Stimulated activated CD8-positive, alpha-beta memory T cell treated with anti-CD3 and anti-CD28 coated beads, Interleukin-12 subunit alpha, Interleukin-12 subunit beta, amount 100 ng/mL, for 24 hours (primary cell): ENCODE measurements around the gene CFAP97D2.

Experiments
- DNase-seq: peaks from one replicate; pipeline ENCODE4 v3.0.0-alpha.2; 2020; ENCODE audit errors: extremely low read depth

Gene CFAP97D2

DNA sequence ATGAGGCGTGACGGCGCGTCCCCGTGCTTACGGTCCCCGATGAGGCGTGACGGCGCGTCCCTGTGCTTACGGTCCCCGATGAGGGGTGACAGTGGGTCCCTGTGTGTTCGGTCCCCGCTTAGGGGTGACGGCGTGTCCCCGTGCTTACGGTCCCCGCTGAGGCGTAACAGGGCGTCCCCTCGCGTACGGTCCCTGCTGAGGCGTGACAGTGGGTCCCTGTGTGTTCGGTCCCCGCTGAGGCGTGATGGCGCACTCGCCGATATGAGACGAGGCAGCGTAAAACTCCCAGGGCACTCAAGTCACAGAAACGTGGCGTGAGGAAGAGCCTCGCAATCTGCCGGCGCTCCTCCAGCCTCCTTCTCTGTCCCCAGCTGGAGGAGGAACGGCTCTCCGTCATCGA is 20.9 kb downstream of the CFAP97D2 start:
- DNase-seq: no peak

DNA sequence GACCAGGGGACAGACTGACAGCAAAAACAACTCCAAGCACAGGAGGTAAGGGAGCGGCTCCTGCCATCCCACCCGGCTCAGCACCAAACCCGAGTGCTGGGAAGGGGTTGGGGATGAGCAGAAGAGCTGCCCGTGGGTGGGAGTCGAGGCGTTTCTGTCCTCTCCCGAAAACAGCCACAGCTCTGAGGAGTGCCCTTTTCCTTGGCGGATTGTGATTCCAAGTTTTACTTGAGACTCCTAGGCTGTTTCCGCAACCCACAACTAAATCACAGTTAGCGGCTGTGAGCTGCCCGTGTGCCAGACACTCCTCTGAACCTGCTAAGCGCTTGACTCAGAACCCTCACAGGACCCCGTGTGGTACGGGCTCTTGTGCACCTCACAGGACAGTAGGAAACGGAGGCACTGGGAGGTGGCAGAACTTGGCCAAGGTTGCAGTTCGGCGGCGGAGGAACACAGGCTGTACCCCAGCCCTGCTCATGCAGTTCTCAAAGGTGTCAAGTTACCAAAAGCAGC is 21.4 kb downstream of the CFAP97D2 start:
- no peak for DNase-seq

DNA sequence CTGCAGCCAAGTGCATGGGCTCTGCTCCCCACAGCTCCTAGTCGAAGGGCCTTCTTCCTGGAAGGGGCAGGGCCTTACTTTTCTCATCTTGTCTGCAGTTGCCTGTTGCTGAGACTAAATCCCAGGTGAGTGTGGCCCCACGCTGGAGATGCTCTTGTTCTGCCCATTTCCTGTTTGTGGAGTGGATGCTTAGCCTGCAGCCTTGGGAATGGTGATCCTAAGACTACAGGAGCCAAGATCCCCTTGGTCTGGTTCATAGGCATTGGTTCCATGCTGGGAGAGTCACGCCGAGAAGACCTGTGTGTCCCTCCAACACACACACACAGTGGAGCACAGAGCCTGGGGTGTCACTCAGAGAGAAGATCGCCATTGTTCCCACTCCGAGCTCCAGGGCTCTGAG is 23.5 kb downstream of the CFAP97D2 start:
- DNase-seq: no peak

DNA sequence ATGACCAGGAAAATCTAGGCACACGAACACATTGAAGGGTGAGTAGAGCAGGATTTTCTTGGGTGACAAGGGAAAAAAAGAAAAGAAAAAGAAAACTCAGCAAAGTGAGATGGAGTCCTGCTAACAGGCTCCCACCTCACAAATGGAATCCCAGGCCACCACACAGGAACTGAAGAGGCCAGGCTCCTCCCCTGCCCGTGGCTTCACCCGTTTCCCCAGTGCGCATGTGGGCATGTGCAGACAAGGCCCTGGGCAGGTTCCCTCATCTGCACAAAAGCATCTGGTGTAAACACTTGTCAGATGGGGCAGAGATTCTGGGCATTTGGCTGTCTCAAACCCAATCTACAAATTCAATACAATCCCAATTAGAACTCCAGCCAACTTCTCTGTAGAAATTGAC is 24.5 kb downstream of the CFAP97D2 start:
- no peak for DNase-seq

DNA sequence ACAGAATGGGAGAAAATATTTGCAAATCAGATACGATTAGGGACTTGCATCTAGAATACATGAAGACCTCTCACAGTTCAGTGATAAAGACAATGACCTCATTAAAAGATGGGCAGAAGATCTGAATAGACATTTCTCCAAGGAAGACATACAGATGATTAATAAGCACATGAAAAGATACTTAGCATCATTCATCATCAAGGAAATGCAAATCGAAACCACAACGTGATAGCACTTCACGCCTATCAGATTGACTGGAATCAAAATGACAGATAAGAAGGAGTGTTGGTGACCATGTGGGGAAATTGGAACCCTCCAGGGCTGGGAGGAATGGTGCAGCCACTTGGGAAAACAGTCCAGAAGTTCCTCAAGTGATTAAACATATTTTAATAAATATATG is 25.8 kb downstream of the CFAP97D2 start:
- DNase-seq: no peak

DNA sequence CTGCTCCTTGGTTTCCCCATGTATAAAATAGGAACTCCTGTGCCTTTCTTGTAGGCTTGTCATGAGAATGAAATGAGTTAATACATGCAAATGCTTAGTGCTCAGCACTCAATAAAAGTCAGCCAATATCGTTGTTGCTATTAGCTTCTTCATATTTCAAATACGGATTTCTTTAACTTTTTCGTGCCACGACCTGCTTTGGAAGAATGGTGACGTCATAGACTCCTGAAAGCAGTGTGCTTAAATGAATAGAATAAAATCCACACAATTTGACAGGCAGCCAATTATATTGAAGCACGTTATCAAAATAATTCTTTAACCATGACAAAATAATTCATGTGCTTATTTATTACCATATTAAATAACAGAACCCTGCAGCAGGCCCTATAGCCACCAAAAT is 29.1 kb downstream of the CFAP97D2 start:
- no peak for DNase-seq

DNA sequence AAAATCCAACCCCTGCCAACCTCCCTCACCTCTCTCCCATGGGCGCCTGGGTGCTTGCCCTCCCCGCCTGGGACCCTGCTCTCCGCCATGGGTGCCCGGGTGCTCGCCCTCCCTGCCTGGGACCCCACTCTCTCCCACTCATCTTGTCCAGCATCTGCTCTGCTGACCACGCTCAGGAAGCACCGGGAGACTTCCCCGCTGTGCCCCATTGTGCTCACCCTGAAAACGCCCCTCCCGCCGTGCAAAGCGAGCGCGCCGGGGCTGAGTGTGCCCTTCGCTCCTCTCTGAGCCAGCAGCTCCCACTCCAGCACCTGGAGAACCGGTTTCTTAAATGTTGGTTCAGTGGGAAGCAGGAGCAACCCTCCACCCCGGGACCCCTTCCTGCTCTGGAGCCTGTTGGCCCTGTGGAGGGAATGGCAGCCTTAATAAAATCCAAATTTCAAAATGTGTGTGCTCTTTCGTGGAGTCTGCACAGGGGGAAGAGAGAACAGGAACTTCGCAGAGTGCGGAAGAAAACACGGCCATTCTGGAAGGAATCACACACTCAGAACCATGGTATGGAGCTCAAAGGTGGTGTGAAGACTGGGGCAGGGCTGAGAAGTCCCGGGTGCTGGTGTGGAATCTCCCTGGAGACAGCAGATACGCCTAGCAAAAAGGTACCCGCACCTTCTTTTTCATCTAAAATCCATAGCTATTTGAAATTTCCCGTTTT is 32.5 kb downstream of the CFAP97D2 start:
- DNase-seq: no peak

DNA sequence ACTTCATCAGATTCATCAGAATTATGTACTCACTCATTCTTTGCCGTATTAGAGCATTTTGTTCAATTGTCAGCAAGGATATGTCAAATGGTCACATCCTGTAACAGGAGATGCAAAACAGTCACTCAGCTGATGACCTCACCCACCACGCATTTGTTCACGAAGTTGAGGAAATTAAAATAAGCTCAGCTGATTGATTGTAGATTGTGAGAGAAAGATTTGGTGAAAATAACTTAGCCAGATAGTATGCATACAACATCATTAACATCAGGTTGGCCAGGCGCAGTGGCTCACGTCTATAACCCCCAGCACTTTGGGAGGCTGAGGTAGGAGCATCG is 33.1 kb downstream of the CFAP97D2 start:
- no peak for DNase-seq

DNA sequence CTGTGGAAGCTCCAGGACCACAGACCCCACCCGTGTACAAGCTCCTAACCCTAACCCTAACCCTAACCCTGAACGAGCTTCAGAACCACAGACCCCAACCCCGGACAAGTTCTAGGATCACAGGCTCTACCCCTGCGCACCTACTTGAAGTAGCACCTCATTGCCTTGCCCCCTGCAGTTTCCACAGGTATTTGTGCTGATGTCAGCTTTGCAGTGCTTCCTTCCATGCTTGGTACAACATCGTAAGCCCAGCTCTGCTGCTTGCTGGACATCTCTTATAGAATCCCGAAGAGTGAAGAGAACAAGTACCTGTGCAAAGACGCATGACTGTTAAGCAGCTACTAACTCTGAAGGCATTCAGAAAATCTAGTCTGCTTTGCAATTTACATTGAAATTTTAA is 34.9 kb downstream of the CFAP97D2 start:
- no peak for DNase-seq

DNA sequence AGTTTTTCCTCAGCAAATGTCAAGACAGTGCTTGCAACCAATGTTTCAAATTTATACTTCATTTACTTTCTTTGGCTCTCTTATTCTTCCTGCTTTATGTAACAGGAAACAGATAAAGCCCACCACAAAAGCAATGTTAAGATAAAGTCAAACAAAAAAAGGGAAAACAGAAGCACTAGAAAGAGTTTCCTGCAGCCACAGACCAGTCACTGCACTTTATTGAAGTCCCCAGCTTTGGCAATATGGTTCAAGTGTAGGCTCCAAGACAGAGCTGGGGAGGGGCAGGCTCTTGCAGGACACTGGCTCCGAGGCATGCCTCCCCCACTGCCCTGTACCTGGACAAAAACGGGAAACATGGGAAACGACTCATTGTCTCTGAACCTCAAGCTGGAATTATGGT is 40.3 kb downstream of the CFAP97D2 start:
- DNase-seq: no peak

DNA sequence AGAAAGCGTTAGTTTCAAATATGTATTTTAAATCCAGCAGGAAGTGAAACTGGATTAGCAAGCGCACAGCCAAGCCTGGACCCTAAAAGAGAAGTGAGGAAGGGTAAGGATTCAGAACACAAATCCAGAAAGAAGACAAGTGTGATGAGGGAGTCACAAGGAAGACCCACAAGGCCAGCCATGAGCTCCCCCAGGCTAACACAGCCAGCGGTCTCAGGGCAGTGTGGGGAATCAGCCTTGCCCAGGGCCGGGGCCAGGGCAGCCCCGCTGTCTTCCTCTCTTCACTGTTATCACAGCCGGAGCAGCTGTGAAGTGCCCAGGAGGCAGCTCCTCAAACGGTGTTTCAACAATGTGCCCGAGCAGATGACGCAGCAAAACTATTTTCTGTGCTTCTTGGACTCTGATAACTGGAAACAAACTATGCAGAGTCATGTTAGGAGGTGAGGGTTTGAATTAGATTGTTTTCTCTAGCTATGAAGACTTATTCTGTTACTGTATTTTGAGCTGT is 43.5 kb downstream of the CFAP97D2 start:
- no peak for DNase-seq

DNA sequence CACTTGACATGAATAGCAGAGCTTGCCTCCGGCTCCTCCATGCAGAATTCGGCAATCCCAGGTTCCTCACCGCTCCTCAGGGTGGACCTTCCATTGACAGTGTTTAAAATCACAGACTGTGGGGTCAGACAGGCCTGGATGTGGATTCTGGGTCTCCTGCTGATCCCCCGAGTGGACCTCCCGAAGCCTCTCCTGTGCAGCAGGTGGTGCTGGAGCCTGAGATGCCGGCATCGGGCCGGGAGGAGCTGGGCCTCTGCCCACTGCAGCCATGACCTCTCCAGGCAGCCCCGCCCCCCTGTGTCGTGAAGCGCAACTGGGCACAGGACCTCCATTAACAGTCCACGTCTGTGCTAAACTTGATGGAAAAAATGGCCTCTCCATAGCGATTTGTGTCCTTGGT is 45.1 kb downstream of the CFAP97D2 start:
- DNase-seq: no peak

DNA sequence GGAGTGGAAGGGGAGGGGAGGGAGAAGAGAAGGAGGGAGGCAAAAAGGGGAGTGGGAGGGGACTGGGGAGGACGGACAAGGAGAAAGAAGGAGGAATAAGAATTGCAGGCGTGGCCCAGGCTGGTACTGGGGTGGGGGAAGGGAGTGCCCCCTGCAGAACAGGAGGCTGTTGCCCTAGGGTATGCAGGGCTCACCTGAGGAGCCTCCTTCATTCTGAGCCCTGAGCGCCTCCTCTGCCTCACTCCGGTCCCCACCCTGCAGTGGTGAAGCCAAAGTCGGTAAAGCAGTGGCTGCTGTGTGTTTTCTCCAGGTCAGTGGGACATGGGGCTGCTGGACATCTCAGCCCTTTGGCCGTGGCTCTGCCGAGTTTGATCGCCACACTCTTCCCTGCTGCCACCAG is 46.6 kb downstream of the CFAP97D2 start:
- no peak for DNase-seq

DNA sequence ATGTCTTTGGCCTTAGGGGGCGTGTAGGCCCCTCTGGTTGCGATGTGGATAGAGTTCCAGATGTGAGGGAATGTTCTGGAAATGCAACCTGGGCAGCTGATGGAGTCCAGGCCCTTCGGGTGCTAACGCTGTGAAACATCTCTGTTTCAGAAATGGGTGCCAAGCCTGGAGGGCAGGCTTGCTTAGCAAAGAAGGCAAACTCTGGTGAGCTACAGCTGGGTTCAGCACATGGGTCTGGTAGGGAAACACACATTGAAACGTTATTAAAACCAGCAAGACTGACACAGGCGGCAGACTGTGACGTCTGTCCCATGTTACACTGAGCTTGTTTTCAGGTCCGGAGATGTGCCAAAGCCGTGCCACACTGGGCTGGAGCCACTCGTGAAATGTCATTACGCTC is 47.0 kb downstream of the CFAP97D2 start:
- DNase-seq: no peak

DNA sequence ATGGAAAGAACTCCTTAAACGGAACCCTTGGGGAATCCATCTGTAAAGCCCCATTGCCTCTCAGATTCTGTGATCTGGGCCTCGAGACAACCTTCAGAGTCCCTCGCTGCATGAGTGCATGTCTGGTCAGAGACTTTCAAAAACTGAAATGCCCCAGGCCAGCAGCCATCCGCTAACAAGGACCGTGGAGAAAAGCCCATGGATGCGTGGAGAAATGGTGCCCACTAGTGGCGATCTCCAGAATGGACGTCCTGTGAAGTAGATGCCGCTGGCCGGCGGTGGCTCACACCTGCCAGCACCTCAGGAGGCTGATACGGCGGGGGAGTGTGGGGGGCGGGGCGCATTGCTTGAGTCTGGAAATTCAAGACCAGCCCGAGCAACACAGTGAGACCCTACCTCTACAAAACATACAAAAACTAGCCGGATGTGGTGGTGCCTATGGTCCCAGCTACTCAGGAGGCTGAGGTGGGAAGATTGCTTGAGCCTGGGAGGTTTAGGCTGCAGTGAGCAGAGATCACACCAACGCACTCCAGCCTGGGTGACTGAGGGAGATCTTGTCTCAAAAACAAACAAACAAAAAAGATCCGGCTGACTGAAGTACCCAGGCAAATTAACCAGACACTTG is 47.8 kb downstream of the CFAP97D2 start:
- peak; percentile 34 for DNase-seq

DNA sequence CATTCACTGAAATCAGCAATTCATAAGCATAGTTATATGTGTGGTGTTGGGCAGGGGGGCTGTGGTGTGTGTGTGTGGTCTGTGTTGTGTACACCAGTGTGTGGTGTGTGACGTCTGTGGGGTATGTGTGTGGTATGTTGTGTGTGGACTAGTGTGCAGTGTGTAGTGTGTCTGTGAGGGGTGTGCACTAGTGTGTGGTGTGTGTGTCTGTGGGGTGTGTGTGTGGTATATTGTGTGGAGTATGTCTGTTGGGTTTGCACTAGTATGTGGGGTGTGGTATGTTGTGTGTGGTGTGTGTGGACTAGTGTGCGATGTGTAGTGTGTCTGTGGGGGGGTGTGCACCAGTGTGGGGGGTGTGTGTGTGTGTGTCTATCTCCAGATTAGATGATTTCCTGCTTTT is 48.5 kb downstream of the CFAP97D2 start:
- DNase-seq: no peak

DNA sequence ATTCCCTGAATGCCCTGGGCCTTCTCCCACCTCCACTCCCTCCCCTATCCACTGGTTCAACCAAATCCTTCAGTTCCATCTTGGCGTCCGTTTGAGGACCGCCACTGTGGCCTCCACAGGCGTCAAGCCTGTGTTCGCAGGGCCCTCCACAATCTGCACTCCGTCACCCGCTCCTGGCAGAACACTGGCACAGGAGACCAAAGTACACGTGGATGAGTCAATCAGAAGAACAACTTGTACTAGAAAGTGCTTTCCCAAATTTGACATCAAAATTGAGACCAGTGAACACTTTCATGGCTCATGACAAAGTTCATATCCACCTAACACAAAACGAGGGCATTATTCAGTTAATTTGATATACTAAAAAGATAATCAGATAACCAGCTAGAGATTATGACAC is 49.1 kb downstream of the CFAP97D2 start:
- no peak for DNase-seq

DNA sequence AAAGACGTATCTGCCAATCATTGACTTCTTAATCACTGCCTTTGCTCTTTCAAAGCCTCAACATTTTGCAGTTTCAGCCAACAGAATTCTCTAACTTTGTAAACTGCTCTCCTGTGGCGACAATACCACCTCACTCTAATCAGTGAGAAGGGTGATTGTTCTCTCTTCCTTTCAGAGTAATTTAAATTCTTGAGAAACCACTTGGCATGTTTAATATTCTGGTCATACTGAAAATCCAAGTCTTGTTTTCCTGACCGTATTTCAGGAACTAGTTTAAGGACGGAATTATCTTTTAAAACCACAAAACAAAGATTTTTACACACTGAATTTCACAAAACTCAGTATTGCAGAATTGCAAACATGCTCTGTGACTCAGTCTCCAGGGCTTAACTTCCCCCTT is 50.4 kb downstream of the CFAP97D2 start:
- no peak for DNase-seq

DNA sequence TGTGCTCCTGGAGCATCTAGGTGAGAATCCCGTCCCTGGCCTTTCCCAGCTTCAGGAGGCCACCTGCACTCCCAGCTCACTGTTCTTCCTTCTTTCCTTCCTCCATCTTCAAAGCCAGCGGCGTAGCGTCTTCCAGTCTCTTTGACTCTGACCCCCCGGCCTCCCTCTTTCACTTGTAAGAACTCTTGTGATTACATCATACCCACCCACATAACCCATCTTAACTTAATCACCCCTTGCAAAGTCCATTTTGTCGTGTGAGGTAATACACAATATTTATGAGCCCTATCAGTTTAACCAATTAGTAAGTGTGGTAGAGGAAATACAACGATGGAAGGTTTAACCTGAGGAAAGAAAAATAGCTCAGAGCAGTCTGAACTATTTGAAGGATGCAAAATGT is 51.1 kb downstream of the CFAP97D2 start:
- DNase-seq: no peak

DNA sequence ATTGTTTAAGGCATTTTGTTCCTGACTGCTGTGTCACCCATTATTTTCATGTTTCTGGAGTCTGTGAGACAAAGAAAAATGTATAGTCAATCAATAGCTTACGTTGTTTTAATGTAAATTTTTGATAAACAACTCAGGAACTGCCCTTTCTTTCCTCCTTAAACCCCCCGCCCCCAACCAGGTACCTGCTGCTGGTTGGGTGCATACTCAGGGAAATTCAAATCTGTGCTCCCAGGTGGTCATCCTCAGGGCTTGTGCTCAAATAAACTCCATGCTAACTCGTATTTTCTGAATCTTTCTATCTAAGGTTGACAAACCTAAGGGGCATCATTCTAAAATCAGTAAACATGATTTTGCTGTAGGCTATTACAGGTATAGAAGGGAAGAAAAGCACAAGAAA is 51.5 kb downstream of the CFAP97D2 start:
- no peak for DNase-seq

DNA sequence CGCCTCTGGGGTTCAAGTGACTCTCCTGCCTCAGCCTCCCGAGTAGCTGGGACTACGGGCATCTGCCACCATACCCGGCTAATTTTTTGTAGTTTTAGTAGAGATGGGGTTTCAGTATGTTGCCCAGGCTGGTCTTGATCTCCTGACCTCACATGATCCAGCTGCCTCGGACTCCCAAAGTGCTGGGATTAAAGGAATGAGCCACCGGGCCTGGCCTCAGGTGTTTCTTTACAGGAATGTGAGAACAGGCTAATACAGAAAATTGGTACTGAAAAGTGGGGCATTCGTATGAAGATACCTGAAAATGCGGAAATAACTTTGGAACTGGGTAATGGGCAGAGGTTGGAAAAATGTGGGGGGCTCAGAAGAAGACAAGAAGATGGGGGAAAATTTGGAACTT is 52.8 kb downstream of the CFAP97D2 start:
- no peak for DNase-seq

DNA sequence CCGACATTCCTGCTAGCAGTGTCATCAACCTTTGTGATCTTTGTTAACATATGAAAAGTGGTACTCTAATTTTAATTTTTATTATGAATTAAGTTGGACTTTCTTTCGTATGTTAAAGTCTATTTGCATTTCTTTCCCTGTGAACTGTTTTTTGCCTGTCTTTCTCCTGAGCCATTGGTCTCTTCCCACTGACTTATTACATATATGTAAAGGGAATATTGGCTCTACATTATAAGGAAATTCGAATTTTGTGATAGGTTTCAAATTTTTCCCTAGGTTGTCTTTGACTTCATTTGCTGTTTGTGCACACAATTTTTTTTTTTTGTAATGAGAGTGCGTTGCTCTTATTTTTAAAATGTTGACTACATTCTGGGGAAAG is 55.2 kb downstream of the CFAP97D2 start:
- no peak for DNase-seq

DNA sequence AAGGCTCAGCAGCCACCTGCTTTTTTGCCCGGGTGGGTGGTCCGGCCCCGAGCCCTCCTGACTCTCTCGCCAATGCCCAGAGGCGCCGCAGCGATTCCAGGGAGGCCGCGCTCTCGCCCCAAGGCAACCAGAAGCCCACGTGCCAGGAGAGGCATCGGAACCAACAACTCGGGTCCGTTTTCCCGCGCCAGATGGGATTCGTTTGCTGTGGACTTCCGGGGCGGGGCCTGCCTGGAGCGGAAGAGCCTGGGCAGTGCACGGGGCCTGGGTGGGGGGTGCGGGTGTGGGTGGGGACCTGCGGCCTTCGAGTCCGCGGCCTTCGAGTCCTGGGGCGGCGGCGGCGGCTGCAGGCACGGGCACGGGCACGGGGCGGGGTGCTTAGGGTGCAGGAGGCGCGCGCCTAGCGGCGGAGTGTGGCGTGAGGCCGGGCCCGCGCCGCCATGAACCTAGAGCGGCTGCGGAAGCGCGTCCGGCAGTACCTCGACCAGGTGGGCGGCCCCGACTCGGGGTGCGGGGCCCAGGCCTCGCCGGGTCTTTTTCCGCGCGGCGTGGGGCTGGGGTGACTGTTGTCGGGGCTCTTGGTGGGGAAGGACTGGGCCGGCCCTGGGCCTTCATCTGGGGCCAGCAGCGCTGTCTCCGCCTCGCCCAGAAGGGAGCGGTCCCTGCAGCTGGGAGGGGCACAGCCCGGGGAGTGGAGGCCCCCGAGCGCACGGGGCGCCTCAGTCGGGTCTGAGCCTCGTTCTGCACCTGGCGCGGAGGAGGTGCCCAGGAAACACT is 55.8 kb downstream of the CFAP97D2 start, which contains the start of gene CDC16:
CDC16 (plus strand) TSS at position 253 of the 777 bp plus-strand sequence; CDS start at position 441, 188 bp downstream.
- DNase-seq: peak; percentile 79
